ENCODE data around the gene JUNB.

GRCh38 chr19:12834976-12835757, 43.9 kb downstream of the JUNB start:
- TF ChIP-seq CTCF (IDR thresholded peaks at IDR 0.05) (no peak), POLR2A (IDR thresholded peaks at IDR 0.05) (no peak), POLR2AphosphoS5 (IDR thresholded peaks at IDR 0.05) (no peak)

All from breast epithelium (tissue), 3 donors.